ENCODE results near the gene IL17RE. TPM values are rescaled to one million over a fixed set of nuclear protein-coding genes. Genes with fewer than 3 reads are reported as not detected.

Gene IL17RE
- total RNA-seq, 4 donors from 2014 or later: 11.6 to 160 (median 109) TPM

DNA sequence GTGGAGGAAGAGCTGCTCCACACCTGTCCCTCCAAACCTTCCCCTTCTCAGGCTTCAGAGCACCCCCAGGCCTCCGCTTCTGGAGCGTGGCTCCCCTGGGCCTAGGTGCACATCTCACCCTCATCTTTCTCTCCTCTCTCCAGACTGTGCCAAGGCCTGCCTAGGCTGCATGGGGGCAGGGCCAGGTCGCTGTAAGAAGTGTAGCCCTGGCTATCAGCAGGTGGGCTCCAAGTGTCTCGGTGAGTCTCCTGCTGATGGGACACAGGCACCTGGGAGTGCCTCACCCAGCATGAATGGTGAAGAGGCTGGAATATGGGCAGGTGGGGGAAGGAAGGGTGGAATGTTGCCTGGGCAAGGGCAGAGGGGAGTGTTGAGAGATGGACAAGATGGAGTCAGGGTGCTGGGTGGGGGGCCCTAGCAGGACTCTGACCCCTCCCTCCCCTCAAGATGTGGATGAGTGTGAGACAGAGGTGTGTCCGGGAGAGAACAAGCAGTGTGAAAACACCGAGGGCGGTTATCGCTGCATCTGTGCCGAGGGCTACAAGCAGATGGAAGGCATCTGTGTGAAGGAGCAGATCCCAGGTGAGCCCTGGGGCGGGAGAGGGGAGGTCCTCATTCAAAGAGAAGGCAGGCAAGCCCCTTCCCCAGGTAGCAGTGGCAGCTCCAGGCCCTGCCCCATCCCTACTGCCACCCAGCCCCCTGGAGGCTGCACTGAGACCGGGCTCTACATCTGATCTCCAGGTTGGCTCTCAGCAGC is 40.5 kb downstream of the IL17RE start:
- Histone ChIP-seq H3K9me3 (no peaks in the 10 kb centered on the region), H3K27ac (no peak overlapping the region), H3K36me3 (peaks cover 0 to 6% (median 0%) of the 10 kb centered on the region in 3 donors), H3K4me1 (peaks cover 0 to 8% (median 0%) of the 10 kb centered on the region in 4 donors), H3K27me3 (no peaks in the 10 kb centered on the region), H3K4me3 (no peak overlapping the region)
- DNase-seq: no peak
- no peak for TF ChIP-seq POLR2A (IDR thresholded peaks at IDR 0.05)
- TF ChIP-seq, protein P1, sequence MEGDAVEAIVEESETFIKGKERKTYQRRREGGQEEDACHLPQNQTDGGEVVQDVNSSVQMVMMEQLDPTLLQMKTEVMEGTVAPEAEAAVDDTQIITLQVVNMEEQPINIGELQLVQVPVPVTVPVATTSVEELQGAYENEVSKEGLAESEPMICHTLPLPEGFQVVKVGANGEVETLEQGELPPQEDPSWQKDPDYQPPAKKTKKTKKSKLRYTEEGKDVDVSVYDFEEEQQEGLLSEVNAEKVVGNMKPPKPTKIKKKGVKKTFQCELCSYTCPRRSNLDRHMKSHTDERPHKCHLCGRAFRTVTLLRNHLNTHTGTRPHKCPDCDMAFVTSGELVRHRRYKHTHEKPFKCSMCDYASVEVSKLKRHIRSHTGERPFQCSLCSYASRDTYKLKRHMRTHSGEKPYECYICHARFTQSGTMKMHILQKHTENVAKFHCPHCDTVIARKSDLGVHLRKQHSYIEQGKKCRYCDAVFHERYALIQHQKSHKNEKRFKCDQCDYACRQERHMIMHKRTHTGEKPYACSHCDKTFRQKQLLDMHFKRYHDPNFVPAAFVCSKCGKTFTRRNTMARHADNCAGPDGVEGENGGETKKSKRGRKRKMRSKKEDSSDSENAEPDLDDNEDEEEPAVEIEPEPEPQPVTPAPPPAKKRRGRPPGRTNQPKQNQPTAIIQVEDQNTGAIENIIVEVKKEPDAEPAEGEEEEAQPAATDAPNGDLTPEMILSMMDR (IDR thresholded peaks at IDR 0.05): no peak

DNA sequence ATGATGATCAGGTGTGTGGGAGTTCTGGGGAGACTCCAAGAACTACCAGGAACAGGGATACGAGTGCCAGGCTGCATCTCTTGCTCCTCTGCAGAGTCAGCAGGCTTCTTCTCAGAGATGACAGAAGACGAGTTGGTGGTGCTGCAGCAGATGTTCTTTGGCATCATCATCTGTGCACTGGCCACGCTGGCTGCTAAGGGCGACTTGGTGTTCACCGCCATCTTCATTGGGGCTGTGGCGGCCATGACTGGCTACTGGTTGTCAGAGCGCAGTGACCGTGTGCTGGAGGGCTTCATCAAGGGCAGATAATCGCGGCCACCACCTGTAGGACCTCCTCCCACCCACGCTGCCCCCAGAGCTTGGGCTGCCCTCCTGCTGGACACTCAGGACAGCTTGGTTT is 41.6 kb downstream of the IL17RE start:
- Histone ChIP-seq H3K36me3 (peaks cover 0 to 5% (median 0%) of the 10 kb centered on the region in 3 donors), H3K27me3 (no peaks in the 10 kb centered on the region), H3K4me1 (peaks cover 0 to 8% (median 0%) of the 10 kb centered on the region in 4 donors), H3K4me3 (no peak overlapping the region), H3K27ac (no peak overlapping the region), H3K9me3 (no peaks in the 10 kb centered on the region)
- no peak for TF ChIP-seq POLR2A (IDR thresholded peaks at IDR 0.05)
- TF ChIP-seq, protein P1 (IDR thresholded peaks at IDR 0.05): no peak
- no peak for DNase-seq

GRCh38 chr3:9945358-9945757 is 42.7 kb downstream of the IL17RE start:
- TF ChIP-seq POLR2A (IDR thresholded peaks at IDR 0.05): no peak
- TF ChIP-seq, protein P1 (IDR thresholded peaks at IDR 0.05): no peak
- H3K4me3 ChIP-seq: no peak overlapping the region
- no peaks in the 10 kb centered on the region for H3K9me3 ChIP-seq
- peaks cover 0 to 8% (median 0%) of the 10 kb centered on the region in 4 donors for H3K4me1 ChIP-seq
- peaks cover 0 to 5% (median 0%) of the 10 kb centered on the region in 3 donors for H3K36me3 ChIP-seq
- no peak overlapping the region for H3K27ac ChIP-seq
- no peaks in the 10 kb centered on the region for H3K27me3 ChIP-seq
- no peak for DNase-seq

- Histone ChIP-seq H3K27me3 (no peaks in the 10 kb centered on the region), H3K9me3 (no peaks in the 10 kb centered on the region), H3K36me3 (no peaks in the 10 kb centered on the region), H3K4me3 (peak overlapping the region; percentile 39 to 70 (median 52)), H3K27ac (peak overlapping the region; percentile 58 to 84 (median 72)), H3K4me1 (peaks cover 0 to 9% (median 1%) of the 10 kb centered on the region in 4 donors)
- peak; percentile 68 to 93 (median 93) for DNase-seq
- TF ChIP-seq POLR2A (IDR thresholded peaks at IDR 0.05): peak; percentile 50 to 57
- TF ChIP-seq, protein P1 (IDR thresholded peaks at IDR 0.05): peak; percentile 42 to 97 (median 82)
Observed at GRCh38 chr3:9946112-9947024, 43.7 kb downstream of the IL17RE start.
